ENCODE measurements around the gene PNPT1.
"Not testable (repeated sequence)": the region's sequence is repeated elsewhere in the genome, so short reads cannot be mapped to it uniquely, and the experiment has no call there.

PNPT1 gene

GRCh38 chr2:55596795-55597194 lies 96.8 kb downstream of the PNPT1 start:
- DNase-seq (ENCODE audit: low read depth in 3 of 3) = not testable (repeated sequence)

DNA sequence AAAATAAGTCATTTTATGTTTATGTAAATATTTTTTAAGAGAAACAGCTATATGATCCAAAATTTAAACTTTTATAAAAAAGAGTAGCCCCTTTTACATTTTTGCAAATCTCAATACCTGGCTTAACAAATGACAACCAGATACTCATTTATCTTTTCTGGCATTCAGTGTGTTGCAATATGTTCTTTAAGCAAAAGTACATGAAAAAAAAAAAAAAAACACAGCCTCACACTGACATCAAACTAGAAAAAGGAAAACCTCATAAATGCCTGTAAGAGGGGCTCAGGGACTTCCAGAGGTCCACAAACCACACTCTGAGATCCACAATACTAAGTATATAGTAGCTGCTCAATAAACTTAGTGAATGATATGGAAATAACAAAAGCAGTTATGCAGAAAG lies 98.1 kb downstream of the PNPT1 start:
- DNase-seq (ENCODE audit: low read depth in 3 of 3) = no peak

DNA sequence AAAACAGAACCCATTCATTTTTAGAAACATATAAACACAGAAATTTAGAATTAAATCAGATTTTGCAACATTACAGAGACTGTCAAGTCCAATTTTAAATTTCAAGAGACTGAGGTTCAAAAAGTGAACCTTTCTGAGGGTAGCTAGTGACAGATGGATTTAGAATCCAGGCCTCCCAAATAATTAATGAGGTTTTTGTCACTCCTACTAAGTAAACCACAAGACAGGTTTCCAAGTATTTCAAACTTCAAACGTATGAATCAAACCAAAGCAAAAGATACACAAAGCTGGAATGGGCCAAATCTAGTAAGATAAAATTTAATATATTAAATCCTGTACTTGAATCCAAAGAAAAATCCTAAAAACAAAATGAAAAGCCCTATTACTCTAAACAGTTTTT lies 101.5 kb downstream of the PNPT1 start:
- DNase-seq (ENCODE audit: low read depth in 3 of 3) = no peak

- no peak for DNase-seq (ENCODE audit: low read depth in 3 of 3)
These were observed 102.7 kb downstream of the PNPT1 start for GRCh38 chr2:55590810-55591440.

DNA sequence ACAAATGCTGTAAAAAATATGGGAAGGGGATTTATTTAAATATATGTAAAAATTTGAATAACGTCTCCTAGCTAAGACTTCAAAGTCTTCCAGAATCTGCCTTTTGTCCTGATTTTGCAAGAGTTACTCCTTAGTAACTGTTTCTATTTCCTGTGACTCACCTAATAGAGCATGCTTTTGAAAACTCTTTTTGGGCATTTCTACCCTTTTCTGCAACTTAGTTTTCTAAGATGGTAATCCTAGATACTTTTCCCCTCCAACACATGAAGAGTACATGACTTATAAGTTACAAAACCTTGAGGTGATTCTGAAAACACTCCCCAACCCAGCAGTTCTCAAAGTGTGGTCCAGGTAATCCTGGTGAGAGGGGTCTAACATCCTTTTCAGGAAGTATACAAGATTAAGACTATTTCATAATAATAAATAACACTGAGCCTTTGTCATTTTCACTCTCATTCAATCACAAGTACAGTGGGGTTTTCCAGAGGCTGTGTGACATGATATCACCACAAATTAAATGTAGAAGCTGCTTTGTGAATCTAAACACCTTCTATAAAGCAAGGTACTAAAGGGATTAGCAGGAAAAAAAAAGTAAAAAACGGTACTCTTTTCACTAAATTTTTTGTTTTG lies 108.1 kb downstream of the PNPT1 start:
- DNase-seq (ENCODE audit: low read depth in 3 of 3) = no peak
